SK-N-SH treated with all-trans-retinoic acid at 6 μM for 48 hours (cell line): ENCODE results near the gene NSL1.

Experiments used
- ATAC-seq: fragments of 200-7000 bp; cut with Tn5 transposase; 3 replicates; pipeline ENCODE4 v1.9.1; 2020; ENCODE audit warnings: mild to moderate bottlenecking, moderate library complexity
- ARNTL ChIP-seq: fragments of 450-650 bp; formaldehyde crosslinking; IDR thresholded peaks from 2 replicates; pipeline ENCODE4 v1.5.0; 2020; ENCODE audit warnings: low read depth, mild to moderate bottlenecking, moderate library complexity, borderline replicate concordance
- CSDC2 ChIP-seq: fragments of 250-450 bp; sonication (Bioruptor Pico); IDR thresholded peaks from 2 replicates; pipeline ENCODE4 v1.5.0; 2020; ENCODE audit warnings: mild to moderate bottlenecking, moderate library complexity
- CSRNP3 ChIP-seq: fragments of 250-450 bp; sonication (Bioruptor Pico); IDR thresholded peaks from 2 replicates; pipeline ENCODE4 v1.5.1; 2021; ENCODE audit warnings: mild to moderate bottlenecking, moderate library complexity
- ESRRG ChIP-seq: fragments of 250-450 bp; sonication (Bioruptor Pico); IDR thresholded peaks from 2 replicates; pipeline ENCODE4 v1.6.1; 2021; ENCODE audit warnings: mild to moderate bottlenecking
- GLIS3 ChIP-seq: fragments of 250-450 bp; sonication (Bioruptor Pico); IDR thresholded peaks from 2 replicates; pipeline ENCODE4 v1.5.0; 2020; ENCODE audit warnings: mild to moderate bottlenecking, moderate library complexity
- ISL1 ChIP-seq: fragments of 250-450 bp; sonication (Bioruptor Pico); IDR thresholded peaks from 2 replicates; pipeline ENCODE4 v2.1.2; 2022; ENCODE audit warnings: mild to moderate bottlenecking, moderate library complexity
- OSR1 ChIP-seq: fragments of 250-450 bp; sonication (Bioruptor Pico); IDR thresholded peaks from 2 replicates; pipeline ENCODE4 v1.8.0; 2022; ENCODE audit warnings: moderate library complexity, mild to moderate bottlenecking, inconsistent platforms
- POU6F1 ChIP-seq: fragments of 250-450 bp; sonication (Bioruptor Pico); IDR thresholded peaks from 2 replicates; pipeline ENCODE4 v1.8.0; 2021; ENCODE audit warnings: low read depth, mild to moderate bottlenecking, moderate library complexity, borderline replicate concordance
- PPARA ChIP-seq: fragments of 250-450 bp; sonication (Bioruptor Pico); IDR thresholded peaks from 2 replicates; pipeline ENCODE4 v1.5.0; 2020; ENCODE audit warnings: mild to moderate bottlenecking, borderline replicate concordance
- RARB ChIP-seq: fragments of 250-450 bp; sonication (Bioruptor Pico); IDR thresholded peaks from 2 replicates; pipeline ENCODE4 v1.8.0; 2021; ENCODE audit warnings: mild to moderate bottlenecking, moderate library complexity
- SNAI2 ChIP-seq: fragments of 250-450 bp; sonication (Bioruptor Pico); IDR thresholded peaks from 2 replicates; pipeline ENCODE4 v1.5.0; 2020; ENCODE audit warnings: mild to moderate bottlenecking, moderate library complexity
- TCF4 ChIP-seq: fragments of 250-450 bp; sonication (Bioruptor Pico); IDR thresholded peaks from 2 replicates; pipeline ENCODE4 v1.8.0; 2021; ENCODE audit warnings: mild to moderate bottlenecking, moderate library complexity, borderline replicate concordance
- TOX ChIP-seq: fragments of 250-450 bp; sonication (Bioruptor Pico); IDR thresholded peaks from 2 replicates; pipeline ENCODE4 v1.8.0; 2021; ENCODE audit warnings: mild to moderate bottlenecking, moderate library complexity, borderline replicate concordance
- TSHZ2 ChIP-seq: fragments of 250-450 bp; sonication (Bioruptor Pico); IDR thresholded peaks from 2 replicates; pipeline ENCODE4 v1.5.0; 2020; ENCODE audit warnings: mild to moderate bottlenecking, moderate library complexity
- ZFP3 ChIP-seq: fragments of 250-450 bp; sonication (Bioruptor Pico); IDR thresholded peaks from 2 replicates; pipeline ENCODE4 v1.5.0; 2020; ENCODE audit warnings: mild to moderate bottlenecking, moderate library complexity
- ZFP30 ChIP-seq: fragments of 450-650 bp; formaldehyde crosslinking; IDR thresholded peaks from 2 replicates; pipeline ENCODE4 v1.5.0; 2022; ENCODE audit warnings: mild to moderate bottlenecking, moderate library complexity
- ZNF565 ChIP-seq: fragments of 450-650 bp; formaldehyde crosslinking; conservative IDR thresholded peaks from 2 replicates; pipeline ENCODE4 v1.5.0; 2020; ENCODE audit warnings: low read depth, mild to moderate bottlenecking, moderate library complexity
- ZNF70 ChIP-seq: fragments of 450-650 bp; formaldehyde crosslinking; IDR thresholded peaks from 2 replicates; pipeline ENCODE4 v1.5.0; 2020; ENCODE audit warnings: mild to moderate bottlenecking, moderate library complexity

The NSL1 gene

GRCh38 chr1:212759683-212760082 is 31.9 kb downstream of the NSL1 start:
- TF ChIP-seq TOX (CRISPR knock-in tag) (no peak), ISL1 (CRISPR knock-in tag) (no peak), ZFP3 (no peak), TCF4 (CRISPR knock-in tag) (no peak), ZNF70 (CRISPR knock-in tag) (no peak), ARNTL (CRISPR knock-in tag) (no peak), RARB (CRISPR knock-in tag) (no peak), SNAI2 (no peak)
- TF ChIP-seq, all 23 proteins: peak for 0
- ATAC-seq = peak; percentile 48

GRCh38 chr1:212754680-212755079 is 36.9 kb downstream of the NSL1 start:
- ATAC-seq = peak; percentile 19; the same call in 1 of the 3 replicates
- no peak for TF ChIP-seq TOX (CRISPR knock-in tag)
- no peak for TF ChIP-seq ARNTL (CRISPR knock-in tag)
- no peak for TF ChIP-seq ZNF70 (CRISPR knock-in tag)
- no peak for TF ChIP-seq ZFP3
- no peak for TF ChIP-seq SNAI2
- TF ChIP-seq PPARA = no peak
- no peak for TF ChIP-seq ISL1 (CRISPR knock-in tag)
- no peak for TF ChIP-seq ESRRG
- no peak for TF ChIP-seq ZFP30 (CRISPR knock-in tag)
- no peak for TF ChIP-seq CSRNP3 (CRISPR knock-in tag)
- TF ChIP-seq ZNF565 (CRISPR knock-in tag) = no peak
- TF ChIP-seq POU6F1 (CRISPR knock-in tag) = no peak
- TF ChIP-seq TSHZ2 = no peak
- no peak for TF ChIP-seq OSR1 (CRISPR knock-in tag)
- TF ChIP-seq GLIS3 = no peak

GRCh38 chr1:212754193-212754592 is 37.4 kb downstream of the NSL1 start:
- TF ChIP-seq TSHZ2 (no peak), PPARA (no peak), TCF4 (CRISPR knock-in tag) (no peak), ZFP30 (CRISPR knock-in tag) (no peak), ARNTL (CRISPR knock-in tag) (no peak)
- ATAC-seq = no peak

- ATAC-seq = no peak
- TF ChIP-seq GLIS3 (no peak), POU6F1 (CRISPR knock-in tag) (no peak), CSDC2 (CRISPR knock-in tag) (no peak), TSHZ2 (no peak)
These were observed 37.8 kb downstream of the NSL1 start for GRCh38 chr1:212753749-212754148.
